HG02885 (cell line): Measurements from ENCODE around the gene EYS.

Experiments used
- ATAC-seq: cut with Tn5 transposase; IDR thresholded peaks from one replicate; pipeline ENCODE4 v1.9.1; 2021; ENCODE audit warnings: mild to moderate bottlenecking; ENCODE audit not compliant: unreplicated experiment, poor library complexity

Gene EYS

DNA sequence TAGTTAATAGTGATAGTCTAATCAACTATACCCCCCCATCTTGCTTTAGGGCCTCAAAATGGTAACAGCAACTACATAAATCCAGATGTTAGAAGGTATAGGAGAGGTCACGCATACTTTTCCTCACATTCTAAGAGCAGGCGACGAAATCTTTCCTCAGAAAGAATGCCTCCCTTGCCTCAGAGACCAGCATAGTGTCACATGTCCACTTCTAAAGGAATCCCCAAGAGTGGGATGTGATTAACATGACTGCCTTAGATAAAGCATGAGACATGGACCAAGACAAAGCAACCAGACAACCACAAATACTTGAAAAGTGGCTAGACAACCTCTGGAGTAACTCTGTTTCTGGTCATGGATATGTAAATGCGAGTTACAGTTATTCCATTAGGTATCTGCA lies 710.7 kb downstream of the EYS start:
- no peak for ATAC-seq

- ATAC-seq: no peak
These were observed 716.2 kb downstream of the EYS start for GRCh38 chr6:64990652-64991304.

GRCh38 chr6:64988148-64988547 lies 718.9 kb downstream of the EYS start:
- ATAC-seq: no peak

GRCh38 chr6:64987066-64987465 lies 720.0 kb downstream of the EYS start:
- no peak for ATAC-seq

- ATAC-seq: no peak
These were observed 721.3 kb downstream of the EYS start for GRCh38 chr6:64985726-64986125.

GRCh38 chr6:64984948-64985347 lies 722.1 kb downstream of the EYS start:
- ATAC-seq: no peak

DNA sequence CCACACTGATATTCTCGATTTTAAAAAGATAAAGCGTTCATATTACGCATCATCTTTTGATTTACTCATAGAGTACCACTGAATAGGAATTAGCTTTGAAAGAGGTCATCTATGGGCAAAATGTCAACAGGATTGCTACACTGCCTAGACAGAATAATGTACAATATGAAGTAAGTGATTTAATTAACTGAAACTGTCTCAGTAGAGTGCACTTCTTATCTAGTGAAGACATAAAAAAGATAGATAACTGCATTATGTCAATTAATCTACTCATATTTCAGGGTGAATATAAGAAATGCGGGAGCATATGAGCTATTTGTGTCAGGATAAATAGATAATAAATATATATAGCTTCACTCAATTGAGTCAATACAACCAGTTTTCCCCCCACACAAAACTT lies 723.9 kb downstream of the EYS start:
- no peak for ATAC-seq

- ATAC-seq: no peak
These were observed 733.9 kb downstream of the EYS start for GRCh38 chr6:64973142-64973541.

DNA sequence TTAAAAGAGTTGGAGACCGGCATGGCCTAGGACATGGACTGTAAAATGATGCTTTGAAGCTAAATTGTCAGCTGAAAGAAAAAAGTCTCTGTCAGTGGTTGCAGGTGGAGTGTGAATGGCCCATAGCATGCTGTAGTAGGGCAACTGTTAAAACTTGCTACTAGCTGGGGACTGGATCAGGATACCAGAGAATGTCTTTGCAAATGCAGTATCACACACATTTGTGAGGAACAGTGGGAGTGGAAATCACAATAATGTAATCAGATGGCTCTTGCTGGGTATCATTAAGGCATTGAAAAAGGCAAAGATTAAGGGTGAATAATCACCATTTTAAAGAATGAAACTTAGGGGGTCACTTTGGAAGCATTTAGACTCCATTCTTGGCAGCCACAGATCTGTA lies 737.9 kb downstream of the EYS start:
- no peak for ATAC-seq

DNA sequence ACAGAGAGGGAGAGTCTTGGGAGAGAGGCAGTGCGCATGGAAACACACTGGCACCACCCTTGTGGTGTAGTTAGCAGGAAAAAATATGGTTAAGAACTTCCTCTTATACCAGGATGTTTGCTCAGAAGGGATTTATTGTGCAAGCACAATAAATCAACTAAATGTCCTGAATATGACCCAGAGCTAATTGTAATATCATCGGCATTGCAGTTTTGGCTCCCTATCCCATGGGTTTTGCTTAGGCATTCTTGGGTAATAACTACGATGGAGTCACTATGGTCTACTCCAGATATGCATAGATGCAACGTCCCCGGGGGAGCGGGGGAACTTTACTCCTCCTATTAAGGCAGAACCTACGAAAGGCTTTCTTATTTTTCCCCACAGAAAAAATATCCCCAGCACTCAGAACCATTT lies 751.6 kb downstream of the EYS start:
- no peak for ATAC-seq

DNA sequence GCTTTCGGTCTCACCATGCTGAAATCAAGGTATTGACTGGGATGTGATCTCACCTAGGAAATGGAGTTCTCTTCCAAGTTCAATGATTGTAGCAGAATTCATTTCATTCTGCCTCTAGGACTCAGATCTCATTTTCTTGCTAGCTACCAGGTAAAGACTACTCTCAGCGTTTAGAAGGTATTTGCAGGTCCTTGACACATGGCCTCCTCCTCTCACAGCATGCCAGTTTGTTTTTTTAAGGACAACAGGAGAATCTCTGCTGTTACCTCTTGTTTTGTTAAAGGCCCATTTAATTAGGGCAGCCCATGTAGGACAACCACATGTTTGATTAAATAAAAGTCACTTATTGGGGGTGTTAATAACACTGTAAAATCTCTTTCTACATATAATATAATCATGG lies 757.8 kb downstream of the EYS start:
- ATAC-seq: no peak

DNA sequence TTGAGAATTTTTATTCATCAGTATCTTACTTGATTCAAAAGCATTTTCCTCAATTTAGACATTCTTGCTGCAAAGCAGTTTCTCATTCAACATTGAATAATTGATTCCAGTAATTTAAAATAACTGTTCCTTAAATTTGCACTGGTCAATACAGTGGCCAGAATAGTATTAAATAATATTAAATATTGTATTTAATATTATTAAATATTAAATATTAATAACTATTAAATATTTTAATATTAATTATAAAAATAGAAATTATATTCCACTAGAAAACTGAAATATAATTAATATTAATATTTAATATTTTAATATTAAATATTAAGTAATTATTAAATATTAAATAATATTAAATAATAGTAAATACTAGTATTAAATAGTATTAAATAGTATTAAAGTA lies 758.8 kb downstream of the EYS start:
- no peak for ATAC-seq

DNA sequence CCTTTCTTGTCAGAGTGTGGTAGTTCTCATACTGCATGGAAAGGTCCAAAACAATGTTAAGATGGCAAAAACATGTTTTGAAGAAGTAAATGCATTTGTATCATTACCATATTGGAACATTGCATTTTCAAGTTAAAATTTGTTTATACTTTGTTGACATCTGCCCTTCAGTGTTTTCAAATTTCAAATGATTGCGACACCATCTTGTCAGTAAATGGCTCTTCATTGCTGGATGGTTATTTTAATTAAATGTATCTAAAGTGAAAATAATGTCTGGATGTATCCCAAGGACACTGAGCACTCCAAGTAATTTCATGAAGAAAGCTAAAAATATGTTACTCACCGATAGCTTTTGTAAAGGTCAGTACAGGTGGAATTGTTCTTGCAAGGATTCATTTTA lies 761.6 kb downstream of the EYS start:
- no peak for ATAC-seq

GRCh38 chr6:64932486-64932885 lies 774.5 kb downstream of the EYS start:
- no peak for ATAC-seq

GRCh38 chr6:64930681-64931080 lies 776.3 kb downstream of the EYS start:
- ATAC-seq: no peak

DNA sequence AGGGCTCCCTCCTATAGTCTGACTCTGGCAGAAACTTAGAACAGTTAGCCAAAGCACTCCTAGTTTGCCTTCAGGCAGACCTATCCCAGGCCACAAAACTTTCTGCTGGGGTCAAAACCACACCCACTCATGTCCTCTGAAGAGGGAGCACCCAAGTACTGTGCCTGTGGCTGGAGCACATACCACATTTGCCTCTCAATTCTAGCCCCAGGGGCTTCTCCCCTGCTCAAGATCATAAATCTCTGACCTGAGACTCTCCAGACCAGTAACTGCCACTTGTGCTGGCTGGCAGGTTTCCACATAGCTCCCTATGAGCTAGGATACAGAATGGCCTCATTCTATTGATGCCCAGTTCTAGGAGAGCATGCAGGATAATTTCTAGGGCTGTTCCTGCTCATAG lies 781.0 kb downstream of the EYS start:
- no peak for ATAC-seq

GRCh38 chr6:64920257-64920656 lies 786.8 kb downstream of the EYS start:
- ATAC-seq: no peak

DNA sequence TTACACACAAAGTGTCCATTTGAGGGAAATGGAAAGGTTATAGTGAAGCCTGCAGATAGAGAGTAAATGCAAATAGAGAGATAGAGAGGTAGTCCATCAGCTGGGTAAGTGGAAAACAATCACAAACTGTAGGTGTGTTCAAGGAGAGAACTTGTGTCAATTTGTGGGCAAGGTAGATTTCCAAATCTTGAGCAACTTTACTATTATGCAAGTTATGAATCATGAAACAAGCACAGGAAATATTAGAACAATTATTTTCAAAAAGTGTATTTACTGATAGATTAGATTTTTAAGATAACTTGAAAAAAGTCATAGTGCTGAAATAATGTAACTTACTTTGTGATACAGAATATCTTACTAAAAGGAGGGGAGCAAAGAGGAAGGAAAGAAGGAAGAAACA lies 792.9 kb downstream of the EYS start:
- no peak for ATAC-seq

- ATAC-seq: no peak
These were observed 794.1 kb downstream of the EYS start for GRCh38 chr6:64912966-64913365.

DNA sequence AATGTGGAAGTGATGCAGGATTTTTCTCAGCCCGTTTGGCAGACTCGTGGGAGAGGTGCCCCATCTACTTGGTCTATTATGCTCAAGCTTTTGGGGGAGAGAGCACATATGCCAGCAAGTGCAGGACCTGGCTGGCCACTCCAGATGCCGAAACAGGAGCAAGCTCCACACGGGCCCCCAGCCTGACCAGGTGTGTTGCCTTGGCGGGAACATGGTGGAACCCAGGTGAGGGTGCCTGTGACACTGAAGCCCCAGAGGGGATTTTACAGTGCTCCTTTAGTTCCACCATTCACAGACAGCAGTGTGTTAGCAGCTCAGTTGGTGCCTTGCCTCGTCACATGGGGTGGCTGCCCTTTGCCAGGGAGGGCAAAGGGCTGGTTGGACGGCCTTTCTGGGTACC lies 798.9 kb downstream of the EYS start:
- no peak for ATAC-seq

DNA sequence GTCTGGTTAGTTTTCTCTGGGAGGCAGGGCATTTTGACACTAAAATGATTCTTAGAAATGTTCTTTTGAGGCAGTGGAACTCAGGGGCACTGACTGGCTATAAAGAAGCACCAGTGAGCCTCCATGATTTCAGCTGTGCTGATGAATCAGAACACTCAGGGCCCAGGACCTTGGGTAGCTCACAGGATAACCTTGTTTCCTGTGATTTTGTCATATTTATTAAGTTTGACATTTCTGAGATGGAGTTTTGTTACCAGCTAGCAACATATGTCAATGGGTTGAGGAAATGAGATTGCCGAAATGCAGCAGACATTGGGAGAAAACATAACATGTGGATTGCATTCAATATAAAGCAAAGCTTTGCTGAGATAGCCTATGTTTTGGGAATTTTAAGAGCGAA lies 802.4 kb downstream of the EYS start:
- no peak for ATAC-seq

- ATAC-seq: no peak
These were observed 804.4 kb downstream of the EYS start for GRCh38 chr6:64902596-64902995.

GRCh38 chr6:64896939-64897338 lies 810.1 kb downstream of the EYS start:
- ATAC-seq: no peak
